Stimulated activated CD4-positive, alpha-beta T cell treated with anti-CD3 and anti-CD28 coated beads, Interleukin-2, amount 100 ng/mL, for 48 hours (primary cell): ENCODE results near the gene FAM210B.
"Not testable (repeated sequence)": the region's sequence is repeated elsewhere in the genome, so short reads cannot be mapped to it uniquely, and the experiment has no call there.

Experiments used
- DNase-seq, 2 donors: peaks; one replicate each; pipeline ENCODE4 v3.0.0-alpha.2; 2020

FAM210B gene

DNA sequence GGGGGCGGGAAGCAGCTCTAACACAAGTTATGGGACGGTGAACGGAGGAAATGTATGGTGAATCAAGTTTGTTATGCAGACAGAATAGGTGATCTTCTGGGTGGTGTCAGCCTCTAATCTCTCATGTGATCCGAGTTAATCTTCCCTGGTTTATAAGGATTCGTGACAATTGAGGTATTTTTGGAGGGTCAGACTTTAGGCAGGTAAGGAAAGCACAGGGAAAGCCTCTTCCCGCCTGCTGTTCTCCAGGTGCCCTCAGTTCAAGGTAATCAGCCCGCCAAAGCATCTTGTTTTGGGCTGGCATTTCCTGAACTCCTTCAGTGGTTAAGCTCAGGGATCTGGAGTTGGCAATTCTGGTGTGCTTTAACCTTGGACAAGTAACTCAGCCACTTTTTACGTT lies 34.9 kb downstream of the FAM210B start:
- DNase-seq: no peak

DNA sequence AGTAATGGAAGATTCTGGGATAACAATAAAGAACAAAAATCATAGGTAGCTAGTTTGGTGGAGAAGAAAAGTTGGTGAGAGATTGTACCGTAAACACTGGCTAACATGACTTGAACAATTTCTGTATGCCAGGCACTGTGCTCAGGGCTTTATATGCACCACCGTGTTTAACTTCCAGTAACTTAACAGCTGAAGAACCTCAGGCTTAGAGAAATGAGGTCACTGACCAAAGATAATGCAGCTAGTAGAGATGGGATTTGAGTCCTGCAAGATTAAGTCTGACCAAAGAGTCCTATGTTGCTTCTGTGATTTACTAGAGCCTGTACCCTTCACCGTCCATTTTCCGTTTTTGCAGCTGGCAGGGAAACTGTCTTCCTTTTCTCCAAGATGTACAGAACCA lies 36.4 kb downstream of the FAM210B start:
- no peak for DNase-seq

DNA sequence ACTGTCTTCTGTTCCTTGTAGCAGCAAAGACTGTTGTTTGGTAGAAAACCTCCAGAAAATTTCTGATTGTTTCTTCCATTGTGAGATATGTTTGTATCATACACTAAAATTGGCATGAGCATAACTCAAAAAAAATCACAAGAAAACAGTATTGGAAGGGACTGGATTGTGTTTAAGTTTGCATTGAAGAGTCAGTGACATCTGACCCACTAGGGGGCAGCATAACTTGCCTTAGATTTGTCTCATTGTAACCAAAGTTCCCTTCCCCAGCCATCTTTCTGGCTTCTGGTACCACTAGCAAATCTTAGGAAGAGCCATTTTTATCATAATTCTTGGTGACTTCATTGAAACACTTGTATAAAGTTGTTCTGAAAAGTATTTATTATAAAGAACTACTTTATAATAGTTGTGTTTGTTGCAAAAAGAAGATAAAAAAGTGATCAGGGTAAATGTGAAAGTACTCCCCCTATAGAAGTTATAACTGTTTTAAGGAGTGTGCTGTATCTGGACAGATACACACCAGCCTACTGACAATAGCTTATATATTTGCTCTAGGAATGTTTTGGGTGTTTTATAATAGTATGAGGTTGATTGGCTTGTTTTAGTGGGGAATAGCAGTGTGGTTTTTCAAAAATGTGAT lies 41.3 kb downstream of the FAM210B start:
- peak; percentile 59 to 70 for DNase-seq

DNA sequence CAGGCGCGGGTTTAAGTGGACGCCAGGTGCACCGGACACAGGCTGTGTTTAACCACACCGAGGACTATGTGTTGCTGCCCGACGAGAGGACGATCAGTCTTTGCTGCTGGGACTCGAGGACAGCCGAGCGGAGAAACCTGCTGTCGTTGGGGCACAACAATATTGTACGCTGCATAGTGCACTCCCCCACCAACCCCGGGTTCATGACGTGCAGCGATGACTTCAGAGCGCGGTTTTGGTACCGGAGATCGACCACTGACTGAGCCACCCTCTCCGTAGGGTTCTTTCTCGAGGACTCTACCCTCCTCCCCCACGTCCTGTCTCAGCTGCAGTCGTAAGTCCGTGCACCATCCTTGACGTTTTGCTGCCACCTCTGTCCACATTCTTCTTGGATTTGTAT lies 44.7 kb downstream of the FAM210B start:
- DNase-seq: no peak

DNA sequence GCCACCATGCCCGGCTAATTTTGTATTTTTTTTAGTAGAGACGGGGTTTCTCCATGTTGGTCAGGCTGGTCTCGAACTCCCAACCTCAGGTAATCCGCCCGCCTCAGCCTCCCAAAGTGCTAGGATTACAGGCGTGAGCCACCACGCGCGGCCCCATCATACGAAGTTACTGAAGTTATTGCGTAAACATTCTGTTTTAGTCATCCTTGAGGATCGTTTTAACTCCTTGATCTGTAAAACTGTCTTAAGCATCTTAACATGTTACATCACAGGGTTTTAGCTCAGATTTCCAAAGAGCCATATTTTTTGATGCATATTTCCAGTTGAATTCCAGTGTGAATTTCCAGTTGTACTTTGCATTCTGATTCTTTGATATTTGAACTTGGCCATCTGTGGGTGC lies 46.6 kb downstream of the FAM210B start:
- DNase-seq: not testable (repeated sequence)

DNA sequence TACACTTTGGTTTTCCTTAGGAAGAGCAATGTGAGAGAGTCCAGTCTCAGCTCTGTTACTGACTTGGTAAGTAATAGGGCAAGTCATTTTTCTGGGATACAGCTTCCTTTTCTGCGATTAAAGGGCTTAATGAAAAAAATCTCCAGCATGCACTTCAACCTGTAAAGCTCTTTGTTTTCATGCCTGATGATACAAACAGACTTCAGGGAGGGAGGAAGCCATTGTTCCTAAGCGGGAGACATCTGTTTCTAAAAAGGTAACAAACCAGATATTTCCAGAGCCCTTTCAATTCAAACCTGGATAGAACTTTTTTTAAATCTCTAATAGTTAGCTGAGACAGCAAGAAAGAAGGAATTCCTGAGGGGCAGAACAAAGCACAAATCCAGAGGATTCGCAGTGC lies 48.1 kb downstream of the FAM210B start:
- DNase-seq: no peak

DNA sequence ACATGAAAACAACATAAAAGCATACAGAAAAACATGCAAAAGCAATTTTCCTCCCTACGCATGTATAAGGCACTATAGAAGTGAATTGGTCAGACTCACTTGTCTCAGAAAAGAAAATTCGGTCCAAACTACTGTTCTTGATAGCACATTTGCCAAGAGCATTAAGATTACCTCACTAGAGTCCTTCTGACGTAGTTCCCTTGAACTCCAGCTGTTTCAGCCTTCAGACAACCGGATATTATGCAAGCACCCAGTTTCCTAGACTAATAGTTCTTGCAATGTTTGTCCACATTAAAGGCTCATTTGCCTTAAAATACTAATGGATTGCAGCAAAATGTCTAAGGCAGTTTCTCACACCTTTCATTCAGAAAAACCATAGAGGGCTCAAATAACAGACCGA lies 50.7 kb downstream of the FAM210B start:
- no peak for DNase-seq

DNA sequence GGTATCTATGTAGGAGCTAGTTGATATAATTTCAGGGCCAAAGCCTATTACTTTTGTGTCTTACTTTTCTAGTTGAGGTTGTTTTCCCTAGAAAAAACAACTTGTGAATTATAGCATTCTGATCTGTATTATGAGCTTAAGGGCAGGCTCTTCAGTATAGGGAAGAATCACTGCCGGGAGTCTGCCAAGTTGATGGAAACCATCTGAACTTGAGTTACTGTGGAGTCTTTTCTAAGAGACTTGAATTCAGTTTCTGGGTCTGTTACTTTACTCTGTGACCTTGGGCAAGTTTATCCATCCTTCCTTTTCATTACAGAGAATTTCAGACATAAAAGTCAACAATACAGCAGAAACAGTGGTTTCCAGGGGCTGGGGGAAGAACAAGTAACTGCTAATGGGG lies 51.2 kb downstream of the FAM210B start:
- no peak for DNase-seq

DNA sequence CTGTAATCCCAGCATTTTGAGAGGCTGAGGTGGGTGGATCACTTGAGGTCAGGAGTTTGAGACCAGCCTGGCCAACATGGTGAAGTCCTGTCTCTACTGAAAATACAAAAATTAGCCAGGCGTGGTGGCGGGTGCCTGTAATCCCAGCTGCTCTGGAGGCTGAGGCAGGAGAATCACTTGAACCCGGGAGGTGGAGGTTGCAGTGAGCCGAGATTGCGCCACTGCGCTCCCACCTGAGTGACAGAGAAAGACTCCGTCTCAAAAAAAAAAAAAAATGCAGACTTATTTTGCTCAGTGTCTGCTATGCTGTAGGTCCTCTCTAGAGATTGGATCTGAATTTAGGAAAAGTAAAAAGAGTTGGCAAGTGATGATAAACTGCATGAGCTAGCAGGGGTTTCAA lies 52.5 kb downstream of the FAM210B start:
- DNase-seq: not testable (repeated sequence)

DNA sequence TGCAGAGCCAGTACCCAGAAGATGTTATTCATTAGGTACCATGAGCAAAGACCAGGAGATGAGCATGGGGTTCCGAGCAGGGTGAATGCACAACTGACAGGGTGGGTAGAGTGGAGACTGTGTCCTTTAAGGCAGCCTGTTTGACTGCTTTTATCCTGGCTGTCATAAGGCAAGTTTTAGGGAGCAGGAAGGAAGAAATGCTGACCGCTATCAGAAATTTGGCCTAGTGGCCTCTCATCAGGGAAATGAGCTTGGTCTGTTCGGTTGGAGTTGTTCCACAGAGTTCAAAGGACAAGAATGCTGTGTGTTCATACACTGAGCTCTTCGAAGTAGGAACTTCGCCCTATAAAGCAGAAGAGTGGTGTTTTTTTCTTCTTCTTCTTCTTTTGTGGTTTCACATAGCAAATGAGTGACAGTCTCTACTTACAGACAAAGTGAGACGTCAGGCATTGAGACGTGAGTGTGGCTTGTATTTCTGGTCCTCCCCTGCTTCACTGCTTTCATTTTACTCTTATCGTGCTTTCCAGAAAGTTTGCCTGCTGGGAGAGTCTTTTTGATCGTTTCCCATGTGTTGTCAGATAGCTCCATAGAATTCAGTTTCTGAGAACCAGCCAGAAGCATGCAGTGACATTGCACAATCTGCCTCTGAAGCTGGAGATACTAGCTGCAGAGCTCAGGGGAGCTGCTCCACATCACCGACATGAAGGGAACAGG lies 53.1 kb downstream of the FAM210B start, which contains the start of gene CASS4:
Gene CASS4 (plus strand): TSS at position 502 of the 714 bp plus-strand sequence. CDS start 199 bp downstream, at position 701.
- no peak for DNase-seq

DNA sequence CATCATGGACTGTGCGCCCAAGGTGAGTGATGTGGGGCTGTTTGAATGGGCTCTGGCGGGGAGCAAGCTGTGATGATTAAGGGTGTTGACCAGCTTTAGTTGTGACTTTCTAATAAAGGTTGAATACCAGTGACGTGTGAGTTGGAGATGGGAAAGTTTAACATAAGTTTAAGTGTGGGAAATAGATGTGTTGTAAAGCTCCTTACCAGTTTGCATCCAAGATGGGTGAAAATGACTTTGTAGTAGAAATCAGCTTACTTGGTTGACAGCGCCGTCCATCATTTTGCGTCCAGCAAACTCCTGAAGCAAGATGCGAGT lies 53.7 kb downstream of the FAM210B start:
- no peak for DNase-seq

DNA sequence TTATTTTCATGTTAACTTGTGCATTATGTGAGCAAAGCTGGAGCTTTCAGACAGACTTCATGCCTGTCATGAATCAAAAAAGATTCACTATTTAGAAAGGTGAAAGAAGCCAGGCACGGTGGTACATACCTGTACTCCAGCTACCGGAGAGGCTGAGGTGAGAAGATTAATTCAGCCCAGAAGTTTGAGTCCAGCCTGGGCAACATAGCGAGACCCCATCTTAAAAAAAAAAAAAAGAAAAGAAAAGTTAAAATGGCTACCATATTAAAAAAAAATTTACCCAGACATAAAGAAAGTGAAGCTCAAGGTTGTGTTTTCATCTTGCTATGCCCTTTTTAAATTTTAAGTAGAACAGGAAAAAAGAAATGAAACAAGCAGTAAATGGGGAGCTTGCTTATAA lies 54.2 kb downstream of the FAM210B start:
- no peak for DNase-seq

DNA sequence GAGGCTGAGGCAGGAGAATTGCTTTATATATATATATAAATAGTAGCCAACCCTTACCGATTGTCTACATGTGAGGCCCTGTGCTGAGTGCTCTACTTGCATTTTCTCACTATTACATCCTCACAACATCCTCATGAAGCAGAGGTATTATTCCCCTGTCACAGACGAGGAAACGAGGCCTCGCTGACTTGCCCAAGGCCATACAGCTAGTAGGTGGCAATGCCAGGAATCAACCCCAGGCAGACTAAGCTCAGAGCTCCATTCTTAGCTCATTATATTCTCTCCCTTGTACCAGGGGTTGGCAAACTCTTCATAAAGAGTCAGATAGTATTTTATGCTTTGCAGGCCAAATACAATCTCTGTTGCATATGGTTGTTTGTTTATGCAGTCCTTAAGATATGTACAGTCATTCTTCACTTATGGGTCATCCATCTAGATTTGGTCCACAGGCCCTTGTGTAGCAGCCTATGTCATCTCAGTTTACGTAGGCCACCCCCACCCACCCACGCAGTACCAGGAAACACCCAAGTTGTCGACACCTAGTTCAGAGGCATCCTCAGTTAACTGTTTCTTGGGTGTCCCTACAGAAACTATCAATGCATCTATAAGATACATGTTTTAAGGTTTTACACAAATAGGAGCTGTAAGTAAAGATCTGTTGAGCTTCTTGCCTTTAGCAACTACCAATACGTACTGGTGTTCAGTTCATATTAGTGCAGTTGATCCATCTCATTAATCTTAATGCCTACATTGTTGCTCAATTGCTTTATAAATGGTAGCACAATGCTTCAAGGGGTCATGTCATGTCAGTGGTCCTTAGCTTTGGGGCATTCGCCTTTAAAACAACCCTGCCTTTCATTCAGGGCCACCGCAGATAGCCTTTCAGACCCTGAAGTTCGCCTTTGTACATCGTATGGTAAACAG lies 56.3 kb downstream of the FAM210B start:
- peak in 1 of 2 donors; percentile 51 for DNase-seq

DNA sequence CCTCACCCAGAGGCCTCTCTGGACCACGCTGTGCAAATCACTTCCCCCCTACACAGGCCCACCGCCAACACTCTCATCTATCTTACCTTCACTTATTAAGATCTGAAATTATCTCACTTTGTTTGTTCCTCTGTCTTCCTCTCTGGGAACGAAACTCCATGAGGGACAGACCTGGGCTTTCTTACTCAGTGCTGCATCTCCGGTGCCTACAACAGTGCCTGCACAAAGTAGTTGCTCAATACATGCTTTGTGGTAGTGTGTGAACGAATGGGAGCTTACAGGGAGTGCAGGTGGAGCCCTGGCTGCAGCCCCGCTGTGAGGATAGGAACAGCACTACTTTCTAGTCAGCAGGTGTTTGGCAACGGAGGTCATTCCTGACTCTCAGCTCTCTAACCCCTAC lies 58.6 kb downstream of the FAM210B start:
- no peak for DNase-seq

DNA sequence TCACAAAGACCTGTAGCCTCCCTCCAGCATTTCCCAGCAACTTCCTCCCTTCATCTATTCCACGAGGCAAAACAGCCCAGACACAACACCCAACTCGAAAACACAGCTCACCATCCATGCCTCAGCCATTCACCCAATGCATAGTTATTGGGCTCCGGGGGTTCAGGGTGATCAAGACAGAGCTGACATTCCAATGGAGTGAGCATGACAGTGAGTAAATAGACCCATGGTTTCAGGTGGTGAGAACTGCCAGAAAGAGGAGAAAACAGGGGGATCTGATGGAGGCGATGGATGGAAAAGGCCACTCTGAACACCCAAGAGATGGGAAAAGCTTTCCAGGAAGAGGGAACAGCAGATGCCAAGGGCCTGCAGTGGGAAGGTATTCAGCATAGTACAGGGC lies 59.1 kb downstream of the FAM210B start:
- no peak for DNase-seq
